Measurements from ENCODE around the gene HDAC4.

HDAC4 gene

DNA sequence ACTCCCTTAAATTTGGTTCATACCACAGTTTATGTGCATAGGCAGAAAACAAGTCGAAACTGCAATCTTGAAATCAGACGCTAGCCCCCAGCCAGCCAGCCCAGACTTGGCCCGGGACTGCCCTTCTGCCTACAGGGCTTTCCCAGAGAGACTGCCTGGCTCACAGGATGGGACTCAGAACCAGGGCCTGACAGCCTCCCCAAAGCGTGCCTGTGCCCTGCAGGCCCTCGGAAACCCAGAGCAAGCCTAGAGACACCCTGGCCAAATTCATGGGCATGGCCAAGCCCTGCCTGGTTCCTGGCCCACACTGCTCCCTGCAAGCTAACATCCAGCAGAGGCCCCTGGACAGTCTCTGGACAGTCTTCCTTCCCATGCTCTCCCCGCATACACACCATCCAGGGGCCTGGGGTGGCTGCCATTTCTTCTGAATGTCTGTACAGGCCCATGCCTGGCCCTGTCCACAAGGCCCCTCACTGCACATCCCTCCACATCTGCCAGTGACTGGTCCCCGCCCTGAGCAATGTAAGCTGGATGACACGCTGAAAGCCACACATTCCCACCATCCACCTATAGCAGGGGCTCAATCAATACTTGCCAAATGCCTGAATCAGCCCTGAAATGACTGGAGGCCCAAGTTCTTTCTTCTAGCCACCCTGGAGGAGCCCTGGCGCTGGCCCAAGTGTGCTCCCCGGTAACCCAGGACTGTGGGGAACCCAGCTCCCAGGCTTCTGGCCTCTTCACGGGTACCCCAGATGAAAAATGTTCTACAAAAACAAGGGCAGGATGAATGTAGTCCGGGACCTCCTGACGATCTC lies 73.1 kb downstream of the HDAC4 start:
- DNase-seq (ENCODE audit: low read depth in 2 of 2): no peak

DNA sequence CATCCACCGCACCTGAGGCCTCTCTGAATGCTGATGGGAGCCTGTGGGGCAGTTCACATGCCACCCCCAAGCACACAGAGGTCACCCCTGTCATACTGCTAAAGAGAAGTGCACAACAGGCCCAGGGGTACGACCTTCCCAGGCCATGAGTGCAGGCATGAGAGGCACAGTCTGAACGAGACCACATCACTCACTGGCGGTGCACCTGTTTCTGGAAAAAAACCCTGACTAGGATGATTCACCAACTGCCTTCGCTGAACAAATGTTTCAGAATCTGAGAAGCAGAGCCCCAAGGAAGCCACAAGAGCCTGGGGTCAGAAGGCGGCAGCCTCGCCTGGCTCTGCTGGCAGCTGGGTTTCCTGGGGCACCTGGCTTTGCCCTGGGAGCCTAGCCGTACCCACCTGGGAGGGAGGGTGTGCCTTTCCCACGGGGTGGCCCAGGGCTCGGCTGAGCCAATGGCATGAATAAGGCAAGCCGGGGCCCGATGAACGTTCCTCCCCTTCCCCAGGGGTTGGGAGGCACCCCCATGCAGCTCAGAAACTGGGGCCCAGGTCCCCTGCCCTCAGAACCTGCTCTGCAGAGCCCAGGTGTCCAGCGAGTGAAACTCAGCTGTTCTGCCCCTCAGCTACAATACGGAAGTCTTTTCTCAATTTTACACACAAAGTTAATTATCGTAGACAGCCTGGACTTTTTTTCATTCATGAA lies 73.8 kb downstream of the HDAC4 start:
- peak; percentile 37 to 56 for DNase-seq (ENCODE audit: low read depth in 2 of 2)

DNA sequence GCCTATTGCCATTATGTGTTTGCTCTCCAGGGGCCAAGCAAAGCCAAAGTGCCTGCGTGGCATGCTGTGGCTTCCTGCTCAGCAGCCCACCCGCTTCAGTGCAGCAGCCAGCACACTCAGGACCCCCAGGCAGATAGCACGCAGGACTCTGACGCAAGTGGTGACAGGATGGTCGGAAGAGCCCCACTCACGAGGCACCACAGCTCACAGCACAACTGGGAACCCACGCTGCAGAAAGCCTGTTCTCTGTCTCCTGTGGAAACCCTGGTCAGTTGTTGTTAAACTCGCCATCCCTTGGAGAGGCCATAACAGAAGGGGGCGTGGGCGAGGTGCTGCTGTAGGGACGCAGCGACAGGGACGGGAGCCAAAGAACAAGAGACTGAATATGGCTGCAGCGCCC lies 76.4 kb downstream of the HDAC4 start:
- no peak for DNase-seq (ENCODE audit: low read depth in 2 of 2)

DNA sequence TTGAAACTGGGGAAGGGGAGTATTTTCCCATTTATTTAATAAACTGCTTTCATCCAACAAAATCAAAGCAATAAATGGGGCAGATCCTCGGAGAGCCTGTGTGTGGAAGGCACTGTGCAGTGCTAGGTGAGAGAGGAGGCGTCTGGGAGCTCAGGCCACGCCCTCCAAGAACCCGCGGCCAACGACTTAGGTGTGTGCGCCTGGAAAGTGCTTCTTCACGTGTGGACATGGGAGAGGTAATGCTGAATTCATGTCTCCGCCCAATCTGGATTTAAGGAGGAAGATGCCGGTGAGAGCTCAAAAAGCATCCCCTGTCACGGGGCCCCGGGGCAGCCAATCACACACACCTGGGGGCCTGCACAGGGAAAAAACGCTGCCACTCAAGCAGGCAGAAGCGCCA lies 77.4 kb downstream of the HDAC4 start:
- DNase-seq (ENCODE audit: low read depth in 2 of 2): no peak

DNA sequence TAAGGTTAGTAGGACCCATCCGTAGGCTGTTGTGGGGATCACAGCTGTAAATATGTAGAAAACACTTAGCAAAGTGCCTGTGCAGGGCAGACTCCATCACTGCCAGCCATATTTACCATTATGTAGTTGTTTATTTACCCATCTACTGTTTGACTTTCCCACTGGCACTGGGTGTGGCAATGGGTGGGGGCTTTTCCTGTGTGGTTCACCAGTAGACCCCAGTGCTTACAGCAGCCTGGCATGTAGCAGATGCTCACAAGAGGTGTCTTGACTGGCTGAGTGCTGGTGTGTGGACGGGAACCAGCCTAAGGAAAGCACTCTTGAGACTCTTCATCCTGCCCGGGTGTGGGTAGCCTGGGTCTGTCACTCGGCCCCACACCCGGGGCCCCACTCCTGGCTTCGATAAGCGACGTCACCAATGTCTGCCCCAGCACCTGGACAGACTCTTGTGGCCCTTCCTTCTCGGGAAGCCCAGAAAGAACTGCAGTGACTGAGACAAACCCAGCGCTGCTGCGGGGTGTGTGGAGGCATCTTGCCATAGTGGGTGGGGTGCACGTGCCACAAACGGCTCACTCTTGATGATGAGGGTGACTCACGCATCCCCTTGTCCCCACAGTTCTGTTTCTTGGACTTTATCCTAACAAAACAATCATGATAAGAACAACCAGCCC lies 78.3 kb downstream of the HDAC4 start:
- DNase-seq (ENCODE audit: low read depth in 2 of 2): no peak

DNA sequence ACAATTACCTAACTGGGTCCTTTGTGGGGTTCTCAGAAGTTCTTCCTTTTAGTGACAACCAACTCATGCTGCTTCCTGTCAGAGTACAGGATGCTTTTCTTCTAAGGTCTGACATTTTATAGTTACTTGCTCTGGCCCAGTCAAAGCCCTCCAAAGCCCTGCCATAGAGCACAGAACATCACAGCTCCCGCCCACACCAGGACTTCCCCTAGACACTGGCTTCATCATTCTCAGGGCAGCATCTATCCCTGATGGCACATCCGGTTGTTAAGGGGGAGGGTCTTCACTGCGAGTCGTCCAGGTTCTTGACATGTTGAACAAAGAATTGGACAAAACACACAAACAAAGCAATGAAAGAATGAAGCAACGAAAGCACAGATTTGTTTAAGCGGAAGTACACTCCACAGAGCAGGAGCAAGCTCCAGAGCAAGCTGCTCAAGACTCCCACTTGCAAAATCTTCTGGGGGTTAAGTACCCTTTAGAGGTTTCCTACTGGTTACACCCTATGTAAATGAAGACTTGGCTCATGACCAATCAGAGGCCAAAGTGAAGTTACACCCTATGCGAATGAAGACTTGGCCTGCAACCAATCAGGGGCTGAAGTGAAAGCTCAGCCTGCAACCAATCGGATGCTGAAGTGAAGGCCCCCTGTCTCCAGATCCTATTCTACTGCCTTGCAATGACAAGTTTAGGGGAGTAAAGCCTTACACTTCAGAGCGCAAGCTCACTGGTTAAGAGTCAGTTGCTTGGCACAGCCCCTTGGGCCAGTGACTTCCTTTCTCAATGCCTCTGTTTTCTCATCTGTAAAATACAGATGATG lies 79.0 kb downstream of the HDAC4 start:
- peak; percentile 18 to 50 for DNase-seq (ENCODE audit: low read depth in 2 of 2)

DNA sequence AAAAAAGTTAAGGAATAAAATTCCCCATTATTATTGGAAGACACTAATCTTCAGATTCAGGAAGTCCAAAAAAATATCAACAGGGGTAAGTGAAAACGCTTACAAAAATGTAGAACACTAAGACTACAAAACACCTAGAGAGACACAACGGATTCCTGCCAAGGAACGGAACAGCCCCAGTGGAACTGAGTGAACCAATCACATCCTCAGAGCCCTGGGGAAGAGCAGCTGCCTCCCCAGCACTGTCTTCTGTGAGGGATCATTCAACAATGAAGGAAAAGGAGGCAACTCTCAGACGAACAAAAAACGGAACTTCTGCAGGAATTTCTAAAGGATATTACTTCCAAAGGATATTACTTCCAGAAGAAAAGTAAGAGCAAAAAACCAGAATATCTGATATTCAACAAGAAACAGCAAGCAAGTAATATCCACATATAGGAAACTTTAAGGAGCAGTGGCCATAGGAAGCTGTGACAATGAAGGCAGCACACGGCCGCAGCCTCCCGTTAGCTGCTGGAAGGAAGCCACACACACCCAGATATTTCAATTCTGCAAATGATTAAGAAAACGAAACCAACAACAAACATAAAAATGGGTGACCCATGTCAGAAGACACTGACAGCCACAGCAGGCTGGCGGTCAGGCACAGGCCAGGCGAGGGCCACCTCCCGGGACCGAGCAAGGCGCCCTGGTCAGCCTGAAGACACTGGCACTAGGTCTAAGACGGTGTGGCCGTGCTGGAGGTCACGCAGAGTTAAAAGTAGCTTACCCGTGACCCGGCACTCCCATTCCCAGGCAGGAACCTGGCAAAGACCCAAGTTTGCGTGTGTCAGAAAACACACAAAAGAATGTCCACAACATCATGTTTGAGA lies 81.8 kb downstream of the HDAC4 start:
- DNase-seq (ENCODE audit: low read depth in 2 of 2): no peak

DNA sequence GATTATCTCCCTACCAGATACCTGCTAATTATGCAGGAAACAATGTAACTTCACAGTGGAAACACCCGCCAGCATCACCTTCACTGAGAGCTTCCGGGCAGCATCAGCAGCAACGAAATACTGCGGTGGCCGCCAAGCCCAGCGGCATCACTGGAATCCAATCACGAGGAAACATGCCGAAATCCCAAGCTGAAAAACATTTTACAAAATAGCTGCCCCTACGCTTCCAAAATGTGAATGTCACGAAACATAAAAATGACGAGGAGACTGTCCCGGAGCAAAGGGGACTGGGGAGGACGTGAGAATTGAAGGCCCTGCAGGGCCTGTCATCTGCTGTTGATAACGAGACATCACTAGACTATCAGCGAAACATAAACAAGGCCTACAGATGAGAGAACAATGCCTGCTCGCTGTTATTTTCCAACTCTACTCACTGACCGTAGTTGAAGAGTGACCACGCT lies 82.6 kb downstream of the HDAC4 start:
- DNase-seq (ENCODE audit: low read depth in 2 of 2): no peak

DNA sequence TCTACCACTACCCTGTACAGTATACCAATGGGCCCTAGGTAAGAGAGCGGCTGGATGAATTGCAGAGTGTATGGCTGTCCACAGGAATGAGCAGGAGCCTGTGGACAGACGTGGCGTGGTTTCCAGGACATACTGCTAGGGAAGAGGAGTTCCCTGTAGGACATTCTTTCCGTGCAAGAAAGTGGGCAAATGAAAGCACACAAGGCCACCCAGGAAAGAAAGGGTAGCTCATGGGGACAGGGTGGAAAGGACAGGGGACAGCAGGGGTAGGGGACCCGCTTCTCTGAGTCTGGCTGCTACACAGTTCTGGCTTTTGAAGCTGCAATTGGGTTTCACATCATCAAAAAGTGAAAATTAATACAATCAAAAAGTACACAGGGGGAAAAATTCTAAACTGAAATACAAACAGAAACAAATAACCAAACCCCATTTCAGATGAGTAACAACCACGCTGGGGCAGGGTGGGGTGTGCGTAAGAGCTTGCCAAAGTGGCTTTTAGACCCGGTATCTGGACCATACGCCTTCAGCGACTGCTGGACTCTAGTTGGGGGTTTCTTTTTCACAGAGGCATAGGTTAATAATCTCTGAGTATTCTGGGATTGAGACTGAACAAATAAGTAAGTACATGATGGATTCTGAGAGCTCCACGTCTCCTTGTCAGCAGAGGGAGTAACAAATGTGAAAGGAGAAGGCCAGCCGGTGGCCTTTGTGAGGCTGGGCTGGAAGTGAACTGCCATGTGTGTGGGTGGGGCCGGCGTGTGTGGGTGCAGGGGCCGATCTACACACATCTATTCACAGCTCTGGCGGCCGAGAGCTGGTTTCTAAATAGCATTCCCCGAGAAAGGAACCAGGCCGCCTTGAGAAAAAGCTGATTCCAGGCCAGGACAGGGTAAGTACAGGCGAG lies 84.0 kb downstream of the HDAC4 start:
- no peak for DNase-seq (ENCODE audit: low read depth in 2 of 2)

DNA sequence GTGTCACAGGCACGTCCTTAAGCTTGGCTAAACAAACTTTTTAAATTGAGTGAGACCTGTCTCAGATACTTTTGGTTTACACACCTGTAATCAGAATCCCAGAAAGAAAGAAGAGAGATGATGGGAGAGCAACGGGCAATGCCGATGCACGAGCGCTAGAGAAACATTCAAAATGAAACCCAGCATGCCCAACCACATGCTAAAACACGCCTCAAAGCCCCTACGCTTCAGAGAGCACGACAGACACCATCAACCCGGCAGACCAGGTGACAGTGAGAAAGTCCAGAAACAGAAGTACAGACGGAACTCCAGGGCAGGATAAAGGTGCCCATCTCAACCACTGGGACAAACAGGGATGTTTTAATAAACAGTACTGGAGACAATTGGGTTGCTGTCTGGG lies 85.5 kb downstream of the HDAC4 start:
- no peak for DNase-seq (ENCODE audit: low read depth in 2 of 2)

DNA sequence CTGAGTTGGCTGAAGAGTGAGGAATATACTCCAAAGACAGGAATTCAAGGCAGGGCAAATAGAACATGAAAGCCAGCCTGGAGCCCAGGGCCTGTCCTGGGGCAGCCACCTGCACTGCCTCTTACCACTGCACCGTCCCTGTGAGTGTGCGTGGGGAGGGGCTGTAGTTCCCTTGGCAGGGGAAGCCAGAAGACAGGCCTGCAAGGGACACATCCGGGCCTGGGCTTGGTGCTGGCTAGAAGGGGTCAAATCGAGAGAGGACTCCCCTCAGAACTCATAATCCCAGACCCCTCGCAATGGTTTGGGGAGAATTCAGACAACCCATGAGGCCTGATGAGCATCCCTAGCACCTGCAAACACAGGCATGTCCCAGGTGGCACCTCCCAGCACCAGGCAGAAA lies 87.0 kb downstream of the HDAC4 start:
- DNase-seq (ENCODE audit: low read depth in 2 of 2): no peak

DNA sequence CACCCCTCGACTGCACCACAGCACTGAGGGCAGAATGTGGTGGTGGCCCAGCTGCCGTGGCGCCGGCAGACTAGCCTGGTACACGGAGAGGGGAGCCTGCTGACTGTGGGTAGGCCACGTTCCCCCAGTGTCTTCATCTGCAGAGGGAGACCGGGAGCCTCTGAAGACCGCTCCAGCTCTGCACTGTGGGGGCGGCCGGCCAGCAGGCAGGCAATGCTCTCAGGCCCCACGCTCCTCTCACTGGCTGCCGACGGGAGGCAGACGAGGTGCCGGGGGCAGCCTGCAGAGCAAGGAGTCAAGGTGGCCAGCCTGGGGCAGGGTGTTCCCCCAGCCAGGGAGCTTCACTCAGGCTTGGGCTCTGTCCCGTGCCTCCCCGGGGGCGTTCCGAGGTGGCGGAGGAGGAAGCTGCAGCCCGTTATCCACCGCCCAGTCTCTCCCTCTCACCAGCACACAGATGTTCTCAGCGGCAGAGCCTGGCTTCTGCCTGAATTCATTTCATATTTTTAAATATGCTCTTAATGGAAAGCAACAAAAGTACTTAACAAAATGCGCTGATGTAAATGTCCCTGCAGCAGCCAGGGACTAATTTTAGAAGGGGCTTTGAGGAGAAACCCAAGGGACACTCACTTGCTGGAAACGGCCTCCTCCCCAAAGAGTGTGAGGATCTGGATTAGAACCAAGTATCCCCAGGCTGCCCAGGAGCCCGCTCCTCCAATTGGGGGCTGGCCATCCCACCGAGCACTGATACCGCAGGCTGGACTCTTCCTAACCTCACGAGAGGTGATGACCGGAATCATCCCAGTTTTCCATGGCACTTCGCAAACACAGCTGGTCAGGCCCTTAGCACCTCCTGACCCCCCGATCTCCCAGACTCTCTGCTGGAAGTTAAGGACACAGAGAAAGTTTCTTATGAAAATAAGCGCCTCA lies 87.8 kb downstream of the HDAC4 start:
- no peak for DNase-seq (ENCODE audit: low read depth in 2 of 2)

DNA sequence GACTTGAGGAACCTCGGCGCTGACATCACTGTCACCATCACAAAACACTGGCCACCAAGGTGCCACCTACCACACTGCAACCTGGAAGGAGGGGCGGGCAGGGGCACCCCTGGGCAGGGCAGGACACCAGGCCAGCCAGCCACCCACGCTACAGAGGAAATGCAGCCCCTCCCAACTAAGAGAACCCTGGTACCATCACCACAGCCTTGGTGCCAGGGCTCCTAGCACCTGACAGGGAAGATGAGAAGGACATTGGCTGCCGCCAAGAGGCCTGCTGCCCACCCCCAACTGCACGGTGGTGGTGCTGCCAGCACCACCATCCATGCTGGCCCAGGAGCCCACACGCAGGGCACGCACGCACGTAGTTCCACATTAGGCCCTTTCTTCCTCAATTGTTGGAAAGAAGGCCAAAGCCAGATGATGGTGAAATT lies 88.7 kb downstream of the HDAC4 start:
- DNase-seq (ENCODE audit: low read depth in 2 of 2): no peak

DNA sequence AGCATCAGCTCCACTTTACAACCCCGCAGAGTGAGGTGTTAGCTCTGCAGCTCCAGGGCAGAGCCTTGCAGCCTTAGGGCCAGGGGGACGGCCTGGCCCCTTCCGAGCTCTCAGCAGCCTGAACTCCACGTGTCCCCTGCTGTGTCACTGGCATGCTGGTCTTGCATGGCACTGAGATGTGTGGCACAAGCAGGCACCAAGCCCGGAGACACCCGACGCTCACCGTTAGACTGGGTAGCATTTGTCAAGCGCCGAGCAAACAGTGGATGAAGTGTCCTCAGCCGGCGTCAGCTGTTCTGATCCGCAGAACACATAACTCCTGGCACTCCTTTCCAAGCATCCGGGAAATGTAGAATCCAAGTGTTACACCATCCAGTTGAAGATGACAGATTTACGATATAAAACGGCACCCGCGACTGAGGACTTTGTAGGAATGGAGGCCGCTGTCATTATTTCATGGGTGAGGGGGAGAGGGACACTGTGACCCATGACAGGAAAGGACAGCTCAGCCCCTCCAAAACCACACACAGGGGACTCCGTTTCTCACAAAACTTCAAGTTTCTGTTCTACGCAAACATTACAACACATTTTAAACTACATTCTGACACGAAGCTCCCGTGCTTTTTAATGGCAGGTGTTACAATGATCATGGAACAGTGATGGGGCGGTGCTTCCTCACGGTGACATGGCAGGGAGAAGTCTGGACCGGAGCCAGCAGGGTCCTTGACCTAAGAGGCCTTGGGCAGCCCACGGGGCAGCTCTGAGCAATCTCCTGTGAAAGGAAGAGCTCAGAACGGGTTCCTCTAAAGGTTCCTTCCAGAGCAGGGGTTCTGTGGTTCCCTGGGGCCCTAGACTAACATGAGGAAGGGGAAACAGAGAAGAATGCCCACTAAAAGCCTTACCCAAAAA lies 89.4 kb downstream of the HDAC4 start:
- DNase-seq (ENCODE audit: low read depth in 2 of 2): no peak

DNA sequence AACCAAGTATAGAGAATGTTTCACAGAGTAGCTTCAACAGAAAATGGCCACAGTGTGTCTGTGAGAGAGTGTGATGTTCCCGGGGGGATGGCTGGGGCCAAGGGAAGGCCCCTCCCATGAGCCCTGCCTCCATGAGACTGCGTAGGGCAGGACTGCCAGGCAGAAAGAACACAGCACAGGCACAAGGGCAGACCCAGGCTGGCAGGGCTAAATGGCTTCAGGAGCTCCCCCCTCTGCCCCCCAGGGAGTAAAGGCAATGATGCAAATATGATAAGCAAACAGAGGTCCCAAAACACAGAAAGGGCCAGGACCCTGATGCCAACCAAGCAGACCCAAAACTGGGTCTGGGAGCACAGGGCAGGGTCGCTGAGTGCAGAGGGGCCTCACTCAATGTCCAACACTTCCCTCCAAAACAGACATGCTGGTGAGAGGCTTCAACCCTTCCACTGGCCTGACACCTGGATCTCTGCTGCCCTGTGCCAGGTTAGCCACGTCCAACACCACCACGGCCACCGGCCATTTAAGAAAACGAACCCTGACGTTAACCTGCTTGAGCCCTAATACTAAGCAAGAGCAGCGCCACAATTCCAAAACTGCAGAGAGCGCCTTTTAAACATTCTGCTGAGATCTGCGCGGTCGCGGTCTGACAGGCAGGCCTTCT lies 90.3 kb downstream of the HDAC4 start:
- no peak for DNase-seq (ENCODE audit: low read depth in 2 of 2)

DNA sequence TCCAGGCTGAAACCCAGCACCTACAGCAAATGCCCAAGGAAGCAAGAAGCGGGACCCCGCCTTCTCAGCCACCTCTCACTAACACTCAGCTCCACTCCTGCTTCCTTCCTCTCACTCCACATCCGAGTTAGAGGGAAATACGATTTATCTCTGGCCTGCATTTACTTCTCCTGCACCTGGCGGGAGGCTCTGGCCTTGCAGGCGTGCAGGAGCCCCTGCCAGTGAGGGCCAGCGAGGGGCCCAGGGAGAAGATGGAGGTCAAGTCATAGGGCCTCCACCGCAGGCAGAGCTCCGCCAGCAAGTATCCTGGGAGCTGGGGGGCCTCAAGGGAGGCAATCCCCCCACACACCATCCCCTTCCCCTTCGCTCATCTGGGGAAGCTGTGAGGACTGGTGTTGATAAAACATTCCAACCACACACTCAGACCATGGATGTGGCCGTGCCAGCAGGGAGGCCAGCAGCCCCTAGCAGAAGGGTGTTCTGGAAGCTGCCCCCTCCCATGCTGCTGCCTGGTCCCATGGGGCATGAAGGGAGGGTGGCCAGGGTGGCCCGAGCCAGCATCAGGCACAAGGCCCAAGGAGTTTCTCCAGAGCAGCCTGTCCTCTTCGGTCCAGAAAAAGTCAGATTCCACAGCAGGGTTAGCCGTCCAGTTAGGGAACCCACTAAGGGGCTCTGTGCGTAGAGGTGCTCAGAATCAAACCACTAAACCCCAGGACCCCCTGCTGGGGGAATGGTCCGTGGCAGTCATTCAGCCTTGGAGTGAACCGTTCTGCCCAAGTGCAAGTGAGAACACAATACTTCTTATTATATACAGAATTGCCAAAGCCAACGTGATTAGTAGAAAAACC lies 91.2 kb downstream of the HDAC4 start:
- DNase-seq (ENCODE audit: low read depth in 2 of 2): no peak
